ENCODE results near the gene FAM131A.

The FAM131A gene

DNA sequence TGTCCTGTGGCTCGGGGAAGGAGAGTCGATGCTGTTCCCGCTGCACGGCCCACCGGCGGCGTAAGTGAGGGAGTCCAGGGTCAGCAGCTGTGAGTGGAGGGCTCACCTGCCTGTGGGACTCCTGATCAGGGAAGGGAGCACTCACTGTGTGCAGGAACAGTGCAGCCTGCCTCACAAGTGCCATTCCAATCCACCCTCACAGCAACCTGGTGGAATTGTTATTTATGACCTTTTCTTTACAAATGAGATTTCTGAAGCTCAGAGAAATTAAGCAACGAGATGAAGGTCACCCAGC is 51.5 kb downstream of the FAM131A start:
- TF ChIP-seq, protein P1, sequence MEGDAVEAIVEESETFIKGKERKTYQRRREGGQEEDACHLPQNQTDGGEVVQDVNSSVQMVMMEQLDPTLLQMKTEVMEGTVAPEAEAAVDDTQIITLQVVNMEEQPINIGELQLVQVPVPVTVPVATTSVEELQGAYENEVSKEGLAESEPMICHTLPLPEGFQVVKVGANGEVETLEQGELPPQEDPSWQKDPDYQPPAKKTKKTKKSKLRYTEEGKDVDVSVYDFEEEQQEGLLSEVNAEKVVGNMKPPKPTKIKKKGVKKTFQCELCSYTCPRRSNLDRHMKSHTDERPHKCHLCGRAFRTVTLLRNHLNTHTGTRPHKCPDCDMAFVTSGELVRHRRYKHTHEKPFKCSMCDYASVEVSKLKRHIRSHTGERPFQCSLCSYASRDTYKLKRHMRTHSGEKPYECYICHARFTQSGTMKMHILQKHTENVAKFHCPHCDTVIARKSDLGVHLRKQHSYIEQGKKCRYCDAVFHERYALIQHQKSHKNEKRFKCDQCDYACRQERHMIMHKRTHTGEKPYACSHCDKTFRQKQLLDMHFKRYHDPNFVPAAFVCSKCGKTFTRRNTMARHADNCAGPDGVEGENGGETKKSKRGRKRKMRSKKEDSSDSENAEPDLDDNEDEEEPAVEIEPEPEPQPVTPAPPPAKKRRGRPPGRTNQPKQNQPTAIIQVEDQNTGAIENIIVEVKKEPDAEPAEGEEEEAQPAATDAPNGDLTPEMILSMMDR (IDR thresholded peaks at IDR 0.05; ENCODE audit: low read depth, low read length): no peak
- in situ Hi-C loops (cut with HindIII; ENCODE audit: low sequenced_read_pairs): no loop called here
- H3K4me3 ChIP-seq (ENCODE audit: low read depth, low read length): no peak overlapping the region
- no peak for DNase-seq (ENCODE audit: low read depth, low spot score)

DNA sequence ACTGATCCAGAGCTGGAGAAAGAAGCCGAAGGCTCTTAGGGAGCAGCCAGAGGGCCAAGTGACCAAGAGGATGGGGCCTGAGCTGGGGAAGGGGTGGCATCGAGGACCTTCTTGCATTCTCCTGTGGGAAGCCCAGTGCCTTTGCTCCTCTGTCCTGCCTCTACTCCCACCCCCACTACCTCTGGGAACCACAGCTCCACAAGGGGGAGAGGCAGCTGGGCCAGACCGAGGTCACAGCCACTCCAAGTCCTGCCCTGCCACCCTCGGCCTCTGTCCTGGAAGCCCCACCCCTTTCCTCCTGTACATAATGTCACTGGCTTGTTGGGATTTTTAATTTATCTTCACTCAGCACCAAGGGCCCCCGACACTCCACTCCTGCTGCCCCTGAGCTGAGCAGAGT is 52.0 kb downstream of the FAM131A start:
- DNase-seq (ENCODE audit: low read depth, low spot score): no peak
- in situ Hi-C loops (cut with HindIII; ENCODE audit: low sequenced_read_pairs): no loop called here
- no peak overlapping the region for H3K4me3 ChIP-seq (ENCODE audit: low read depth, low read length)
- TF ChIP-seq, protein P1 (IDR thresholded peaks at IDR 0.05; ENCODE audit: low read depth, low read length): no peak

DNA sequence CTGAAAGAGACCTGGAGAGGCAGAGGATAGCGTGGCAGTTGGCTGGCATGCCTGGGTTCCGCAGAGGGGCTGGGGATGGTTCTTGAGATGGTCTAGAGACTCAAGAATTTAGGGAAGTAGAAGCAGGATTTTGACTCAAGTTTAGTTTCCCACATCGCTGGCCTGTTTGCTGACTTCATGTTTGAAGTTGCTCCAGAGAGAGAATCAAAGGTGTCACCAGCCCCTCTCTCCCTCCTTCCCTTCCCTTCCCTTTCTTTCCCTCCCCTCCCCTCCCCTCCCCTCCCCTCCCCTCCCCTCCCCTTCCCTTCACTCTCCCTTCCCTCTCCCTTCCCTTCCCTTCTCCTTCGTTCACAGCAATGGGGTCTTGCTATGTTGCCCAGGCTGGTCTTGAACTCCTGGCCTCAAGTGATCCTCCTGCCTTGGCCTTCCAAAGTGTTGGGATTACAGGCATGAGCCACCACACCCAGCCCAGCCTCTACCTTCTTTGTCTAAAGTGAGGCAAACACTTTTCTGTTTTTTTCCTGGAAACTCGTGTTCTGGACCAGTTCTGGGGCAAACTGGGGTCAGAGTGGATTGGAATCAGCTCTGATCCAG is 52.6 kb downstream of the FAM131A start:
- H3K4me3 ChIP-seq (ENCODE audit: low read depth, low read length): no peak overlapping the region
- DNase-seq (ENCODE audit: low read depth, low spot score): no peak
- in situ Hi-C loops (cut with HindIII; ENCODE audit: low sequenced_read_pairs): no loop called here
- TF ChIP-seq, protein P1 (IDR thresholded peaks at IDR 0.05; ENCODE audit: low read depth, low read length): no peak

DNA sequence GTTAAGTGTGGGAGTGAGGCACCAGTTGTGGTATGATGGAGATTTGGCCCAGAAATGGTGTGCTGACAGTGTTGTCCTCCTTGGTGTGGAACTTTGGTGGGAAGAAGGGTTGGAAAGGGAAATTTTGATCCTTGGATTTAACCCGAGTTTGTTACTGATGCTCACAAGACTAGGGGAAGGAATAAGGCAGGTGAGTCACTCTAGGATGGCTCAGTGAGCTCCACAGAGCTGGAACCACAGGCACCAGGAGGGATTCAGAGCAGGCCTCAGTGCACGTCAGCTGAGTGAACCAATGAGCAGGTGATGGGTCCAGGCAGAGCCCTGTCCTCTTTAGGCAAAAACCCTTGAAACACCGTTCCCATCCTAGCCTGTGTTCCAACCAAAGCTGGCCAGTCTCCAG is 53.9 kb downstream of the FAM131A start:
- no peak for DNase-seq (ENCODE audit: low read depth, low spot score)
- no peak overlapping the region for H3K4me3 ChIP-seq (ENCODE audit: low read depth, low read length)
- TF ChIP-seq, protein P1 (IDR thresholded peaks at IDR 0.05; ENCODE audit: low read depth, low read length): no peak
- in situ Hi-C loops (cut with HindIII; ENCODE audit: low sequenced_read_pairs): no loop called here

DNA sequence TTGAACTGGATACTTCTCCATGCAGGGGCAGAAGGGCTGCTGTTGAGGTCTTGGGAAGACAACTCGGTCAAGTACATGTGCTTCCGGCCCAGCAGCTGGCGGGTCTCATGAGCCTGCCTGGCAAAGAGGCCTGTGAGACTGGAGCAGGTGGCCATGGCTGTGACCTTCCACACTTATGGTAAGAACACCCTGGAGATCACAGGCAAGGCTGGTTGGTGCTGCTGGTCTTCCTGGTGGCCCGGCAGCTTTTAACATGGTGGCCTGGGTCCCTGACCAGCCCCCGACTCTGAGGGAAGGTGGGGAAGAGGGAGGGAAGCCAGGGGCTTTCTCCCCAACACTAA is 57.9 kb downstream of the FAM131A start:
- TF ChIP-seq, protein P1 (IDR thresholded peaks at IDR 0.05; ENCODE audit: low read depth, low read length): no peak
- in situ Hi-C loops (cut with HindIII; ENCODE audit: low sequenced_read_pairs): no loop called here

More for the DNA sequence above, 57.9 kb downstream of the FAM131A start:
- no peak for DNase-seq (ENCODE audit: low read depth, low spot score)
- H3K4me3 ChIP-seq (ENCODE audit: low read depth, low read length): no peak overlapping the region

All from astrocyte of the spinal cord (primary cell).